Liver (tissue), 9 donors: ENCODE results near the gene HTR2A. TPM values are rescaled to one million over a fixed set of nuclear protein-coding genes. Genes with fewer than 3 reads are reported as not detected.

Source experiments
- DNase-seq: peaks from one replicate; pipeline ENCODE4 v3.0.0-alpha.2; 2017; ENCODE audit warnings: low spot score
- H3K27ac ChIP-seq, 2 donors: one replicate each; pipeline ENCODE4 v1.7.0; 2013; ENCODE audit warnings: inconsistent platforms in 2 of 2, low read length in 2 of 2, control low read depth in 1 of 2, low read depth in 1 of 2, mild to moderate bottlenecking in 1 of 2
- H3K27me3 ChIP-seq, 4 donors: one replicate each; pipeline versions ENCODE4 v1.6.1 to v1.7.0; 2013; ENCODE audit warnings: low read length in 3 of 4, inconsistent platforms in 1 of 4, mild to moderate bottlenecking in 1 of 4, moderate library complexity in 1 of 4; ENCODE audit not compliant: control insufficient read depth in 4 of 4, insufficient read depth in 4 of 4
- H3K36me3 ChIP-seq, 4 donors: one replicate each; pipeline versions ENCODE4 v1.6.1 to v1.7.0; 2013; ENCODE audit warnings: low read length in 3 of 4, mild to moderate bottlenecking in 3 of 4, low read depth in 1 of 4, moderate library complexity in 1 of 4; ENCODE audit not compliant: control insufficient read depth in 4 of 4, insufficient read depth in 3 of 4
- H3K4me1 ChIP-seq, 4 donors: one replicate each; pipeline versions ENCODE4 v1.6.1 to v1.7.0; 2013; ENCODE audit warnings: low read length in 3 of 4, mild to moderate bottlenecking in 3 of 4, moderate library complexity in 1 of 4; ENCODE audit not compliant: control insufficient read depth in 4 of 4, insufficient read depth in 4 of 4
- H3K4me3 ChIP-seq, 3 donors: one replicate each; pipeline versions ENCODE4 v1.6.1 to v1.7.0; 2013; ENCODE audit warnings: low read length in 3 of 3, control low read depth in 1 of 3, low read depth in 1 of 3, mild to moderate bottlenecking in 1 of 3
- H3K9ac ChIP-seq, 2 donors: one replicate each; pipeline ENCODE4 v1.7.0; 2013; ENCODE audit warnings: low read length in 2 of 2, mild to moderate bottlenecking in 2 of 2, moderate library complexity in 2 of 2, control low read depth in 1 of 2, low read depth in 1 of 2
- H3K9me3 ChIP-seq, 4 donors: one replicate each; pipeline versions ENCODE4 v1.6.1 to v1.7.0; 2013; ENCODE audit warnings: low read length in 3 of 4; ENCODE audit not compliant: control insufficient read depth in 4 of 4
- CTCF ChIP-seq: fragments of 150-350 bp; IDR thresholded peaks from 2 replicates; pipeline ENCODE4 v1.5.1; 2017; ENCODE audit warnings: improper control_type of control experiment, low read depth, low read length; ENCODE audit not compliant: missing input control
- FOXA1 ChIP-seq: IDR thresholded peaks from 2 replicates; pipeline ENCODE4 v1.6.1; 2016; ENCODE audit warnings: antibody characterized with exemption
- FOXA2 ChIP-seq: IDR thresholded peaks from 2 replicates; pipeline ENCODE4 v1.6.1; 2016; ENCODE audit warnings: antibody characterized with exemption
- HNF4A ChIP-seq, 2 donors: conservative IDR thresholded peaks; 2 replicates each; pipeline ENCODE4 v1.6.1; 2016; ENCODE audit warnings: antibody characterized with exemption in 2 of 2, mild to moderate bottlenecking in 2 of 2
- JUND ChIP-seq, 2 donors: IDR thresholded peaks; 2 replicates each; pipeline ENCODE4 v1.6.1; 2016; ENCODE audit warnings: antibody characterized with exemption in 2 of 2
- MAX ChIP-seq: IDR thresholded peaks from 2 replicates; pipeline ENCODE4 v1.6.1; 2016; ENCODE audit warnings: antibody characterized with exemption
- NR2F2 ChIP-seq: IDR thresholded peaks from 2 replicates; pipeline ENCODE4 v1.6.1; 2016; ENCODE audit warnings: antibody characterized with exemption
- RAD21 ChIP-seq, 2 donors: IDR thresholded peaks; 2 replicates each; pipeline ENCODE4 v1.6.1; 2016; ENCODE audit warnings: antibody characterized with exemption in 2 of 2, mild to moderate bottlenecking in 2 of 2
- RXRA ChIP-seq, 2 donors: IDR thresholded peaks; 2 replicates each; pipeline ENCODE4 v1.6.1; 2017 to 2018; ENCODE audit warnings: antibody characterized with exemption in 2 of 2, mild to moderate bottlenecking in 1 of 2
- TAF1 ChIP-seq: conservative IDR thresholded peaks from 2 replicates; pipeline ENCODE4 v1.6.1; 2016; ENCODE audit warnings: antibody characterized with exemption, mild to moderate bottlenecking
- YY1 ChIP-seq: IDR thresholded peaks from 2 replicates; pipeline ENCODE4 v1.6.1; 2016; ENCODE audit warnings: antibody characterized with exemption, mild to moderate bottlenecking
- WGBS: extraction: QIAGEN DNeasy Blood & Tissue Kit; methylation state at CpG from one replicate; pipeline ENCODE4 v1.1.7; 2013; 5-methylcytosine and 5-hydroxymethylcytosine counted together
- polyA plus RNA-seq, 2 donors: library from polyadenylated mRNA; stranded (reverse) in 1 of 2; unstranded in 1 of 2; fragments of 200-250 nt in 1 of 2; fragments of >200 nt in 1 of 2; fragmentation: Nextera tagmentation in 1 of 2; extraction: Ambion mirVana in 1 of 2; gene quantifications; one replicate each; pipeline versions ENCODE4 v1.2.1 to v1.2.3, GENCODE V29; 2013 to 2015
- total RNA-seq, 2 donors: library from RNA; depleted of rRNA; stranded (reverse); fragments of >200 nt; gene quantifications; one replicate each; pipeline ENCODE4 v1.2.3, GENCODE V29; 2014
- TF ChIP-seq, protein P1 (sequence below): IDR thresholded peaks from 2 replicates; pipeline ENCODE4 v1.6.1; 2016; ENCODE audit warnings: antibody characterized with exemption
- TF ChIP-seq, protein P2 (sequence below): IDR thresholded peaks from 2 replicates; pipeline ENCODE4 v1.6.1; 2016; ENCODE audit warnings: antibody characterized with exemption, mild to moderate bottlenecking
- TF ChIP-seq, protein P3 (sequence below): IDR thresholded peaks from 2 replicates; pipeline ENCODE4 v1.6.1; 2016; ENCODE audit warnings: antibody characterized with exemption
- donor health status: healthy.
- donor health status: healthy.
- donor health status: healthy.
- donor health status: healthy.
- donor health status: healthy.

Gene HTR2A
- total and polyA plus RNA-seq, 4 donors: under 0.01 to 0.19 (median 0.19) TPM; not detected in 1

GRCh38 chr13:46926916-46927590 is 30.2 kb upstream of the HTR2A start (continued):
- TF ChIP-seq CTCF (no peak), NR2F2 (no peak), RXRA (IDR thresholded peaks at IDR 0.05) (no peak), RAD21 (IDR thresholded peaks at IDR 0.05) (no peak)

GRCh38 chr13:46925486-46925885 is 28.6 kb upstream of the HTR2A start:
- Histone ChIP-seq H3K4me3 (no peak overlapping the region), H3K36me3 (no peaks in the 10 kb centered on the region), H3K9me3 (no peaks in the 10 kb centered on the region), H3K9ac (no peak overlapping the region), H3K4me1 (no peaks in the 10 kb centered on the region), H3K27ac (no peak overlapping the region), H3K27me3 (no peaks in the 10 kb centered on the region)
- no peak for DNase-seq
- TF ChIP-seq TAF1 (no peak), MAX (no peak), RXRA (IDR thresholded peaks at IDR 0.05) (no peak), FOXA2 (no peak), YY1 (no peak), FOXA1 (no peak), HNF4A (conservative IDR thresholded peaks at IDR 0.05) (no peak), JUND (IDR thresholded peaks at IDR 0.05) (no peak)
- TF ChIP-seq, protein P1, sequence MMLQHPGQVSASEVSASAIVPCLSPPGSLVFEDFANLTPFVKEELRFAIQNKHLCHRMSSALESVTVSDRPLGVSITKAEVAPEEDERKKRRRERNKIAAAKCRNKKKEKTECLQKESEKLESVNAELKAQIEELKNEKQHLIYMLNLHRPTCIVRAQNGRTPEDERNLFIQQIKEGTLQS: no peak
- TF ChIP-seq, protein P2, sequence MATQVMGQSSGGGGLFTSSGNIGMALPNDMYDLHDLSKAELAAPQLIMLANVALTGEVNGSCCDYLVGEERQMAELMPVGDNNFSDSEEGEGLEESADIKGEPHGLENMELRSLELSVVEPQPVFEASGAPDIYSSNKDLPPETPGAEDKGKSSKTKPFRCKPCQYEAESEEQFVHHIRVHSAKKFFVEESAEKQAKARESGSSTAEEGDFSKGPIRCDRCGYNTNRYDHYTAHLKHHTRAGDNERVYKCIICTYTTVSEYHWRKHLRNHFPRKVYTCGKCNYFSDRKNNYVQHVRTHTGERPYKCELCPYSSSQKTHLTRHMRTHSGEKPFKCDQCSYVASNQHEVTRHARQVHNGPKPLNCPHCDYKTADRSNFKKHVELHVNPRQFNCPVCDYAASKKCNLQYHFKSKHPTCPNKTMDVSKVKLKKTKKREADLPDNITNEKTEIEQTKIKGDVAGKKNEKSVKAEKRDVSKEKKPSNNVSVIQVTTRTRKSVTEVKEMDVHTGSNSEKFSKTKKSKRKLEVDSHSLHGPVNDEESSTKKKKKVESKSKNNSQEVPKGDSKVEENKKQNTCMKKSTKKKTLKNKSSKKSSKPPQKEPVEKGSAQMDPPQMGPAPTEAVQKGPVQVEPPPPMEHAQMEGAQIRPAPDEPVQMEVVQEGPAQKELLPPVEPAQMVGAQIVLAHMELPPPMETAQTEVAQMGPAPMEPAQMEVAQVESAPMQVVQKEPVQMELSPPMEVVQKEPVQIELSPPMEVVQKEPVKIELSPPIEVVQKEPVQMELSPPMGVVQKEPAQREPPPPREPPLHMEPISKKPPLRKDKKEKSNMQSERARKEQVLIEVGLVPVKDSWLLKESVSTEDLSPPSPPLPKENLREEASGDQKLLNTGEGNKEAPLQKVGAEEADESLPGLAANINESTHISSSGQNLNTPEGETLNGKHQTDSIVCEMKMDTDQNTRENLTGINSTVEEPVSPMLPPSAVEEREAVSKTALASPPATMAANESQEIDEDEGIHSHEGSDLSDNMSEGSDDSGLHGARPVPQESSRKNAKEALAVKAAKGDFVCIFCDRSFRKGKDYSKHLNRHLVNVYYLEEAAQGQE: no peak
- TF ChIP-seq, protein P3, sequence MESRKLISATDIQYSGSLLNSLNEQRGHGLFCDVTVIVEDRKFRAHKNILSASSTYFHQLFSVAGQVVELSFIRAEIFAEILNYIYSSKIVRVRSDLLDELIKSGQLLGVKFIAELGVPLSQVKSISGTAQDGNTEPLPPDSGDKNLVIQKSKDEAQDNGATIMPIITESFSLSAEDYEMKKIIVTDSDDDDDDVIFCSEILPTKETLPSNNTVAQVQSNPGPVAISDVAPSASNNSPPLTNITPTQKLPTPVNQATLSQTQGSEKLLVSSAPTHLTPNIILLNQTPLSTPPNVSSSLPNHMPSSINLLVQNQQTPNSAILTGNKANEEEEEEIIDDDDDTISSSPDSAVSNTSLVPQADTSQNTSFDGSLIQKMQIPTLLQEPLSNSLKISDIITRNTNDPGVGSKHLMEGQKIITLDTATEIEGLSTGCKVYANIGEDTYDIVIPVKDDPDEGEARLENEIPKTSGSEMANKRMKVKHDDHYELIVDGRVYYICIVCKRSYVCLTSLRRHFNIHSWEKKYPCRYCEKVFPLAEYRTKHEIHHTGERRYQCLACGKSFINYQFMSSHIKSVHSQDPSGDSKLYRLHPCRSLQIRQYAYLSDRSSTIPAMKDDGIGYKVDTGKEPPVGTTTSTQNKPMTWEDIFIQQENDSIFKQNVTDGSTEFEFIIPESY: no peak
- WGBS: 88% methylated on average over 1 of the region's 1 CpG
